Stimulated activated CD4-positive, alpha-beta T cell treated with anti-CD3 and anti-CD28 coated beads, Interleukin-2, amount 100 ng/mL, for 48 hours (primary cell): ENCODE results near the gene AGTPBP1.
"Not testable (repeated sequence)": the region's sequence is repeated elsewhere in the genome, so short reads cannot be mapped to it uniquely, and the experiment has no call there.

ENCODE experiments used
- DNase-seq, 2 donors: peaks; one replicate each; pipeline ENCODE4 v3.0.0-alpha.2; 2020

The AGTPBP1 gene

DNA sequence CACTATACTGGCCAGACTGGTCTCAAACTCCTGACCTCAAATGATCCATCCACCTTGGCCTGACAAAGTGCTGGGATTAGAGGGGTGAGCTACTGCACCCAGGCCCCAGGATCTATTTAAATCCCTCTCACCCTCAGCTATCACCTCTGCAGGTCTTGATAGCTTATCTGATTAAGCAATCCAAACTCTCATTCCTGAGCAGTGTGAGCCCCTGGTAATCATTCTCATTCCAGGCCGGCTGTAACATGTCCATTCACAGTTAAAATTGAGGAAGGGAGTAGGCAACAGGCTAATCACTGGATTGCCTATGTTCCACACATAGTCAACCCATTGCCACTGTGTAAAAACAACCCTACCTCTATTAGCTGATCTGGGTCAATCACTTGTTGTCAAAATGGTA is 111.1 kb downstream of the AGTPBP1 start:
- DNase-seq: no peak

DNA sequence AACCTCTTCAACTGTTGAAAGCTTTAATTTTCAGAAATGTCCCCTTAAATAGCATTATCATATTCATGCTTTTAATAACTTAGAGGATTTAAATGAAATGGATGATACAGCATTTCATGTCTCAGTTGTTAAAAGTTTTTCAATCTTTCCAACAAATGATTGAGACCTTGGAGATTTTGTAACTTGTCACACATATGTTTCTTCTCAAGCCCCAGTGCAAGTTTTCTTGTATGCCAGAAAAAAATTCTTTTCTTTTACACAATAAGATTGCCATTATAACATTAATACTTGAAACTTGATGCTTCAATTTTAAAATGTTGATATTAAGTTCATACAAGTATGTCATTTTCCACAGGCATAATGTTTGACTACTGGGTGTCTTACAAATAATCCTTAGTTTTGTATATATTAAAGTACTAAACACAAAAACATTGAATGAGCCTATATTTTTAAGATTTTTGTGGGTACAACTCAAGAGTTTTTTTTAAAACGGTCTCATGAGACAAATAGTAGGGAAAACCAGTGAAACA is 124.5 kb downstream of the AGTPBP1 start:
- no peak for DNase-seq

DNA sequence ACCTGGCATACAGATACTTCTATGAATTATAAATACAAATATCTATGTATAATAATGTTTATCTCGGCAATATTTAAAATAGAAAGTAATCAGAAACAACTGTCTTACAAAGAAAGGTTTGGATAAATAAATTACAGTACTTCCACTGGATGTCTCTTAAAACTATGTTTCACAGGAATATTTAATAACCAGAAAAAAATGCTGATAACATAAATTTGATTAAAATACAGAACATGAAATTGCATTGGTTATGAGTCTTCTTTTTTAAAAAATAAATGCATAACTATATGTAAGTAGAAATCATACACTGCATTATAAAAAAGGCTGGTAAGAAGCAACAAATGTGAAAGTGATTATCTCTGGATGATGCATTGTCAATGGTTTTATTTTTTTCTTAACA is 126.0 kb downstream of the AGTPBP1 start:
- DNase-seq: no peak

DNA sequence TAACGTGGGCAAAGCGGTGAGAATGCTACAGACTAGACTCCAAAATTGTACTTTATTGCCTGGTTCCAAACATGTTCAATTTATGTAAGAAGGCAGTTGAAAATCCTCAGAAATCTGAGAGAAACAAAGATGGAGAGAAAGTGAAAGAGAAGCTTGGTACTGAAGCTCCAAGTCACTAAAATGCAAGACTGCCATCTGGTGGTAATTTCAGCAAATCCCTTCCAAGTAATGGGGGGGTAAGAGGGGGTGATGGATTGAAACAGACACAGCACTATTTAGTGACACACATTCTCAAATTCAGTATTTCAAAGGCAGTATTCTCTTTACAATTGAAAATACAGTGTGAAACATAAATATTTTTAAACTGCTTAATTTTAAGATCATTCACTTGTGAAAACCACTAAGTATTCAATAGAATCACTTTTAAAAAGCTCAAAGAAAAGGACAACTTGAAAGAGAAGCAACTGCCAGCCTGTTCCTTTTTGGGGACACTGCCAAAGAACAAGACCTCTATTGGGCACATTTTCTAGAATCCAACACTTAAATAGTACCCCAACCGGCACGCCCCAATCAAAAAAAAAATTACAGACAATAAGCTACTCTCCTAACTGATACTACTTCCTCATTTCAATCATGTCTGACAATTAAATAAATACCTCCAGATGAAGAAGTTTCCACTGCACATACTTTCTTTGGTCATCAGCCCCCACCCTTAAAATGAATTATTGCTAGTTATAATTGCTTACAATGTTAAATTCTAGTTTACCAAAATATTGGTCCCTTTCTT is 131.5 kb downstream of the AGTPBP1 start:
- DNase-seq: peak in 1 of 2 donors; percentile 27

DNA sequence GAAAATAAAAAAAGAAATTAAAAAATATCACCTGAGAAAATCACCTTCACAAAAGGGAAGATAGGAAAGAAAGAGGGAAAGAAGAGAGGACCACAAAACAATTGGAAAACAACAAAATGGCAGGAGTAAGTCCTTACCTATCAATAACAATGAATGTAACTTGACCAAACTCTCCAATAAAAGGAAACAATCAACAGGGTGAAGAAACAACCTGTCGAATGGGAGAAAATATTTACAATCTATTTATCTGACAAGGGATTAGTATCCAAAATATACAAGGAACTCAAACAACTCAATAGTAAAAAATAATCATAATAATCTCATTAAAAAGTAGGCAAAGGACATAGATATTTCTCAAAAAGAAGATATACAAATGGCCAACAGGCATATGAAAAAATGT is 135.8 kb downstream of the AGTPBP1 start:
- DNase-seq: no peak

DNA sequence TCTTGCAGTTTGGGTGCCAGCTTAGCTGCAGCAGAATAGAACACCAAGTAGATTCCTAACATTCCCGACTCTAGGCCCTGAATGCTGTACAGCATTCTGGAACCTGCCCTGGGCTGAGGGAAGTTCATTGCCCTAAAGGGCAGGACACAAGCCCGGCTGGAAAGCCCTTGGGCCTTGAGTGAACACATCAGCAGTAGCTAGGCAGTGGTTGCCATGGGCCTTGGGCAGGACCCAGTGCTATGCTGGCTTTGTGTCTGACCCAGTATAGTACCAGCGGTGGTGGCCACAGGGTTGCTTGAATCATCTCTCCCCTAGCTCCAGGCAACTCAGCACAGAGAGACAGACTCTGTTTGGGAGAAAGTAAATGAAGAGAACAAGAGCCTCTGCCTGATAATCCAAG is 137.8 kb downstream of the AGTPBP1 start:
- DNase-seq: no peak

DNA sequence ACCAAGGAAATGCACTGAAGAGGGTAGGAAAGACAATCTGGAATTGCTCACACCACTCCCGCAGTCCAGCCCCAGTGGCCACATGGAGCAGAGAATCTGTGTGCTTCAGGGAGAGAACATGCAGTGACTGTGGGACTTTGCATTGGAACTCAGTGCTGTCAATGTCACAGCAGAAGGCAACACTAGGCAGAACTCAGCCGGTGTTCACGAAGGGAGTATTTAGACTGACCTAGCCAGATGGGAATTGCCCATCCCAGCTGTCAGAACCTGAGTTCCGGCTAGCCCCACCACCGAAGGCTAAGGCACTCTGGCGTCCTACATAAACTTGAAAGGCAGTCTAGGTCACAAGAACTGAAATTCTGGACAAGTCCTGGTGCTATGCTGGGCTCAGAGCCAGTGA is 139.0 kb downstream of the AGTPBP1 start:
- no peak for DNase-seq

DNA sequence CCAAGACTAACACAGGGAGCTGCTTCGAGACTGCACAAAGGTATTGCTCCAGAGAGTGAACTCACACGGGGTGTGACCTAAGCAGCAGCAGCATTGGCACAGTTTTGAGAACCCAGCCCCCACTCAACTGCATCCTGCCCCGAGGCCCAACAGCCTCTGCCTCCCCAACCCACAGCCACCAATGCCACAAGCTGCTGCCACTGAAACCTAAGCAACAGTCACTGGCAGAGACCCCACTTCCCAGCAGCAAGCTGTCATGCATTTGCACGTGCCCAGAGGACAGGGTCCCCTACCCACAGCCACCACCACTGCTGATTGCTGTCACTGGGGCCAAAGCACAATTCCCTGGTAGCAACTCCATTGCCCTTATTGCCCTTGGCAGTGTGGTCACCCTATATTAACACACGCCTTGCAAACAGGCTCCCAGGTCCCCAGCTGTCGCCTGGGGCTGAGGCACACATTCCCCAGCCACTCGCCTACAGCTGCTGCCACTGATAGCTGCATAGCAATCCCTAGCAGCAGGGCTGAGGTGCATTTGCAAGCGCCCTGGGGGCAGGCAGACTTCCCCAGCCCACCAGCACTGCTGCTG is 141.0 kb downstream of the AGTPBP1 start:
- no peak for DNase-seq

DNA sequence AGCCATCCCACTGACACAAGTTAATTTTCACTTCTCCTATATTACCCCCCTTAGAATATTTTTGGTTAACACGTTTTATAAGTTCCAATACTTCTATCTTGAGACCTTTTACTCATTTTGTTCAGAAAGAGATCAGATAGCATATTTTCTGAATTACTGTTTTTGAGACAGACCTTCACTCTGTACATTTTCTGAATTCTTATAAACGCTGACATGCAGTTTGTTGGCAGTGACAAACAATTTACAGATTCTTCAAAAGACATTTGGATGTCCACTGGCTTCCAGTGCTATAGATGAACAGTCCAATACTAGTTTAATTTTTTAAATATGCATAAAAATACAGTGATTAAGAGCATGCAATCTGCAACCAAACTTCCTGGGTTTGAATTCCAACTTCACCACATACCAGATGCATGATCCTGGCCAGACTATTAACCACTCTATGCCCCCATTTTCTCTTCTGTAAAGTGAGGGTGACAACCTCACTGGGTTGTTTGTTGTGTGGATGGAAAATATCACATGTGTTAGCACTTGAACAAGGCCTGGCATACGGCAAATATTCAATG is 142.1 kb downstream of the AGTPBP1 start:
- no peak for DNase-seq

DNA sequence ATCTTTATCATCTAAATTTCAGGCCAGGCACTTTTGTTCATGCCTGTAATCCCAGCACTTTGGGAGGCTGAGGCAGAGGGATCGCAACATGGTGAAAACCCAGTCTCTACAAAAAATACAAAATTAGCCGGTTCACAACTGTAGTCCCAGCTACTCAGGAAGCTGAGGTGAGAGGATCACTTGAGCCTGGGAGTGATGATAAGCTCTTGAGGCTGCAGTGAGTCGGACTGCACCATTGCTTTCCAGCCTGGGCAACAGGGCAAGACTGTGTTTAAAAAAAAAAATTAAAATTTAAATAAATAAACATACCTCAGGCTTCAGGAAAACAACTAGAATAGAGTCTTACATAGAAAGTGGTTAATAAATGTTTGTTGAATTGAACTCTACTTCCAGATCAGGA is 147.4 kb downstream of the AGTPBP1 start:
- no peak for DNase-seq

DNA sequence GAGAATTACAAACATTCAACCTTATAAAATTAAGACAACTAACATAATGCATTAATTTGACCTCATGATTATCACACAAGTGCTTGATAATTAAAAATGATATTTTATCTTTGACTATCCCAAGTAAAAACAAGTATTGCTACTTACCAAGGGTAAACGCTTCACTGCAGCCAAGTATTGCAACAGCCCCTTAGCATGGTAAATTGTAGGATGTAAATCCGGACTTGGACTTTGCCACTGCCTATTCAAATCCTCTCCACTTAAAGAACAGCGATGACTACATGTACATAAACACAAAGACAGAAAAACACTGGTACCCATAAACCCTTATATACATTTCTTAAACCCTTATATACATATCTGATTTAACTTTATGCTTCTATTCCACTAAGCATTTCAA is 155.1 kb downstream of the AGTPBP1 start:
- no peak for DNase-seq

DNA sequence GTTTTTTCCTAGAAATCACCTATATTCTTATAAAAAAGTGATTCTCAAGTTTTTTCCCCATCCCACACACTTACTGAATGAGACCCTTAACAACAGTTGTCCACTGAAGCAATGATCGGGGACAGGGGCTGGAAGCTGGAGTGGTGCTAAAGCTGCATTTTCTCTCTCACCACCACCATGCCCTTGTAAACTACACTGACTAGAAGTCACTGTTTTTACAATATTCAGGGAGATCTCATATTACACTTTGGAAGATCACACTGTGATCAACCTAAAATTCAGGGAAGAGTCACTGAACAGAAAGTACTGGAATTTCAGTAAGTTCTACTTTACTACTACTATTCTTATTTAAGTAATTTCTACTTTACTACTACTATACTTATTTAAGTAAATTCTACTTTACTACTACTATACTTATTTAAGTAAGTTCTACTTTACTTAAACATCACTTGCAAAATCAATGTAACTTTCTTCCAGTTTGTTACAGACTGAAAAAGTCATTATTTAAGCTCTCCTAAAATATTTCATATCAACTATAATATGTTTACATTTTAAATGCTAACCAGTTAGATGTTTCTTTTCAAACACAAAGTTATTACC is 164.3 kb downstream of the AGTPBP1 start:
- no peak for DNase-seq

DNA sequence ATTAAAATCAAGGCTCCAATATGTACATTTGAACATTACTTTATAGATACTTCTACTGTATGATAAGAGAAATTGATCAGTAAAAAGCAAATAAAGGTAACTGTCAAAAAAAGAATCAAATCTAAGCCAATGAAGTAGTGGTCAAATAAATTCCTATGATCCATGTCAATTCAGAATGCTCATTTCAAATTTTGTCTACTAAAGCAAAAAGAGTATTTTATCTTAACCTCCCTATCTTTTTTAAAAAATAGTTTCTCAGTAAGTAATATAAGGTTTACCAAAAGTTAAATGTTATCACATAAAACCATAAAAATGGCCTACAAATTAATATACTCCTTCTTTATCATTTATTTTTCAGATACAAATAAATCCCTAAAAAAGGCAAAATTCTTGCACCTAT is 165.9 kb downstream of the AGTPBP1 start:
- DNase-seq: no peak

DNA sequence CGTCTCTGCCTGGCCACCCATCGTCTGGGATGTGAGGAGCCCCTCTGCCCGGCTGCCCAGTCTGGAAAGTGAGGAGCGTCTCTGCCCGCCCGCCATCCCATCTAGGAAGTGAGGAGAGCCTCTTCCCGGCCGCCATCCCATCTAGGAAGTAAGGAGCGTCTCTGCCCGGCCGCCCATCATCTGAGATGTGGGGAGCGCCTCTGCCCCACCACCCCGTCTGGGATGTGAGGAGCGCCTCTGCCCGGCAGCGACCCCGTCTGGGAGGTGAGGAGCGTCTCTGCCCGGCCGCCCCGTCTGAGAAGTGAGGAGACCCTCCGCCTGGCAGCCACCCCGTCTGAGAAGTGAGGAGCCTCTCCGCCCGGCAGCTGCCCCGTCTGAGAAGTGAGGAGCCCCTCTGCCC is 168.2 kb downstream of the AGTPBP1 start:
- not testable (repeated sequence) for DNase-seq

DNA sequence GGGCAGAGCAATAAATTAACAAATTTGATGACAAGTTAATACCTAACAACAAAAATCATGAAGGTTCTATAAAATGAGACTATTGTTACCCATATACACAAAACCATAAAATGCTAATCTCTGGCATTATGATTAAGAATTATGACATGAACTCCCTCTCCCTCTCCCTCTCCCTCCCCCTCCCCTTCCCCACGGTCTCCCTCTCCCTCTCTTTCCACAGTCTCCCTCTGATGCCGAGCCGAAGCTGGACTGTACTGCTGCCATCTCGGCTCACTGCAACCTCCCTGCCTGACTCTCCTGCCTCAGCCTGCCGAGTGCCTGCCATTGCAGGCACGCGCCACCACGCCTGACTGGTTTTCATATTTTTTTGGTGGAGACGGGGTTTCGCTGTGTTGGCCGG is 168.8 kb downstream of the AGTPBP1 start:
- not testable (repeated sequence) for DNase-seq

DNA sequence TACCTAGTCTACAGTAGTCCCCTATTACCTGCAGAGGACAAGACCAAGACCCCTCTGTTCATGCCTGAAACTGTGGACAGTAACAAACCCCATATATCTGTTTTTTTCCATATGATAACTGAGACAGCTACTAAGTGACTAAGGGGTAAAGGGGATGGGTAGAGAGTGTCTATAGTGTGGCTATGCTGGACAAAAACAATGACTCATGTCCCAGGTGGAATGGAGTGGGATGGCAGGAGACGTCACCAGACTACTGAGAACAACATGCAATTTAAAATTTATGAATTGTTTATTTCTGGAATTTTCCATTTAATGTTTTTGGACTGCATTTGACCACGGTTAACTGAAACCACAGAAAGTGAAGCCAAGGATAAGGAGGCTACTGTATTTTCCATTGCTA is 171.8 kb downstream of the AGTPBP1 start:
- DNase-seq: no peak

DNA sequence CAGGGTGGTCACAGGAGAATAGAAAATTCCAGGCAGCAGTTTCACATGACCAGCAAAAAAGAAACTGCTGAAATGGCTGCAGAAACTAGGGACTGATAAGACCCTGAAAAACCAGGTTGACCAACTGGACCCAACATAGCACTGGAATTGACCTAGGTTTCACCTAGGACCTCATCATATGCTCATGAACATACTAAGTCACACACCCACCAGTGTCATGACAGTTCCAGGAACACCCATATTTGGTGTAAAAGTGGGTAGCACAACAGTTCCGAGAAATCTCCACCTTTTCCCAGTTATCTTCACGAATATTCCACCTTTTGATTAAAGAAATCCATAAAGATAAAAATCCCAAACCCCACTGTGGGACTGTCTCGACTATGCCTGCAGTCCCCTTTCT is 182.2 kb downstream of the AGTPBP1 start:
- no peak for DNase-seq

DNA sequence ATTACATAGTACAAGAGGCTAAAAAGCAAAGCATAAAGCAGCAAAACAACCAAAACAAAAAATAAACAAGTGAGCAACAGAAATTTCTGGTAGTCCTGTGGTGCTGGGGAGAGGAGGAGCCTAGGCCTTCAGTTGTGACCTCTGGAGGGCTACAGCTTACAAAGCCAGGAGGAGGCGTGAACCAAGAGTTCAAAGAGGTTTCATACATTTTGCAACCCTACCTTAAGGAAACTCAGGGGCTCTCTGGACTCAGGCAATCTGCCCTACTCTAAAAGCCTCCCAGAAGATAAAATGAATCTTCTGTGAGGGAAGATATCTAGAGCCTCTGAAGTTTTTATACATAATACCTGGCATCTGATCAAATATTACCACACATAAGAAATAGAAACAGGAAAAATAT is 187.4 kb downstream of the AGTPBP1 start:
- DNase-seq: no peak

DNA sequence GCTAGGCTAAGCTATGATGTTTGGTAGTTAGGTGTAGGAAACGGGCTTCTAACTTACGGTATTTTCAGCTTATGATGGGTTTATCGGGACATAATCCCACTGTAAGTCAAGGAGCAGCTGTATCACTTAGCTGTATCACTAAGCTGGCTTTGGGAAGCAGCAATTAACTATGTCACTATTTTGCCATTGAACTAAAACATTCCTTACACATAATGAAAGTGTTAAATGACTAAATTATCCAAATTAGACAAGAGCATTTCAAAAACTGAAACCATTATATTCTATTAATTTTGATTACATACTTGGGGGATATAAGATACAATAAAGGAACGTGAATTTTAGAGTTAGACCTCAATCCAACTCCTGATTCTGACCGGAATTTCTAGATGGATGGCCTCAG is 188.3 kb downstream of the AGTPBP1 start:
- DNase-seq: no peak

DNA sequence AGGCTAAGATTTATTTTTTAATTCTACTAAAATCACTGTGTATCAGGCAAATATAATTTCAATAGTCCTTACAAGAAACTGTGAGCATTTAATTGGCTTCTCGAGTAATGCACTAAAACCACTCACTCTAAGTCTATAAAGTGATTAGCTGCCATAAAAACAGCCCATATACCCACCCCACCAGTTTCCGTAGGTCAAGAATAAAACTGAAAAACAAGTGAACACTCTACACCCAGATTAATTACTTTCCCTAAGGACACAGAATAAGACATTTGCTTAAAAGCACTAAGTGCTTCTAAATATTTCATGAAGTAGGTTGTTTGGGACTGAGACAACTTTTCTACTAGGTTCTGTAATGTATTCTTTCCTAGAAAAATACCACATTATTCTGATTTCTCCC is 194.2 kb downstream of the AGTPBP1 start:
- no peak for DNase-seq

DNA sequence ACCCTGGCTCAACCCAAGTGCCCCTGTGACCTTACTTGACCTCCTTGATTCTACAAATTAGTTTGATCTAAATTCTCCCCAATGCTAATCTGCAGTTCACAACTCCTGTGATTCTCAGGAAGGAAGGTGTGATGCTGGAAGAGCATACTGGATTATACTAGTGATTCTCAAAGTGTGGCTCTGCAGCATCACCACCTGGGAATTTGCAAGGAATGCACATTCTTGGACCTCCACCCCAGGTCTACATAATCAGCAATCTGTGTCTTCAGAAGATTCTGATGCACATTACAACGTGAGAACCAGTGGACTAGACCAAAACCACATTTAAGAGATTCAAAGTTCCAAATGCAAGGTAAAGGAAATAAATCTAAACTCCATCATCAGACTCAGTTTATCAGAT is 198.6 kb downstream of the AGTPBP1 start:
- DNase-seq: no peak

DNA sequence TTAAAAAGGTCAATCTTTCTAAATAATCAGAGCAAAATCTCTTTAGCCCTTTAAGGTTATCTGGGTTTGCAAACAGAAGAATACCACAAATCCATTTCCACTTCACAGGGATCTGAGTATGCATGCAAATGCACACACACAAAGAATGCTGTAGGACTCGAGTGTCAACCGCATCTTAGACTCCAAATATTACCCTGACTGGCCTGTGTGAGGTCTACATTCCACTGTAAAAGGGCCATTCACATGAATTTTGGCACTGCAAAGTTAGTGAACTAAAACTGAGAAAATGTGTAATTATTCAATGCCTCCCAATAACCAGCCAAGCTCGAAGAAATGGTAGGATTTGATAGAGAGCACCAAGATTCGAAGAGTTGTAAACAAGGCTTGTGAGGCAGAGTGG is 199.9 kb downstream of the AGTPBP1 start:
- no peak for DNase-seq

DNA sequence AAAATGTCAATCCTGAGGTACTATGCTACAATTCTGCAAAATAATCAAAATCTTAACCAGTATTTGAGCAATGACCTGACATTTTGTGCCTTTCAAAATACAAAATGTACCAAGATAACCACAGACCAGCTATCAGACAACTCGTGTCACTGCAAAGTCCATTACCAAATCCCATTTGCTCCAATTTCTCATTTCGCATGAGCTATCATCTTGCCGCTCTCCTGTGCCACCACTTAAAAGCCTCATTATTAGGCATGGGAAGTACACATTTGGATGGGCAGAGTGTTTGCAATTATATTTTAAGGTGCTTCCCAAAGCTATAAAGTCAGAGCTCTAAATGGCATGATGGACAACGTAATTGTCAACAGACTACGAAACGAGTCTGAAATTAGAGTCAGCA is 205.2 kb downstream of the AGTPBP1 start:
- no peak for DNase-seq

DNA sequence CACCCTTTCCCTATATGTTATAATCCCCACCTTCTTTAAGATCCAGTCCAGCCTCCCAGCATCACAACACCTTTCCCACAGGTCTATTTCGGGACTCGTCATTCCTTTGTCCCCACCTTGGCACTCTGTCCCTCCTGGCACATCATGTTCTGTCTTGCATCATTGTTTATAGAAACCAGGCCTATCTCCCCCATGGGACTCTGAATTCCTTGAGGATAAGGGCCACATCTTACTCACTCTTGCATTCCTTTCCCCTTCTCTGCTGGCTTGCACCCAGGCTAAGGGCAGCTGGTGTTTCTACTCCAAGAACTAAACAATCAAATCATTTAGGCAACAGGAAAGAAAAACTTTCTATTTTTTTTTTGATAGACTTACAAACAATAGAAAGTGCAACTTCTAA is 205.7 kb downstream of the AGTPBP1 start:
- no peak for DNase-seq
